HepG2 (cell line): Measurements from ENCODE around the gene CYP4F12. TPM values are rescaled to one million over a fixed set of nuclear protein-coding genes. Genes with fewer than 3 reads are reported as not detected.
A peak's percentile ranks its signal among the peaks of the same experiment; 100 is the strongest.

Experiments
- ATAC-seq: fragments of 200-7000 bp; cut with Tn5 transposase; 3 replicates; pipeline ENCODE4 v1.9.1; 2020; ENCODE audit warnings: mild to moderate bottlenecking, moderate library complexity
- BruUV-seq: library from RNA; stranded (reverse); fragments of 400-500 nt; replicated peaks from 2 replicates; lab custom pipeline; 2021; lab: Mats Ljungman, UMichigan
- CTCF ChIA-PET: fragments of 300-600 bp; formaldehyde crosslinking; extraction: SDS; loops from one replicate; lab custom pipeline; 2021; ENCODE audit warnings: low total read pairs, inconsistent platforms, low intra/inter-chr PET ratio; lab: Yijun Ruan, JAX
- POLR2A ChIA-PET: fragments of 350-600 bp; sonication (Branson Sonifier 250); formaldehyde crosslinking; loops from one replicate; lab custom pipeline; 2020; ENCODE audit warnings: antibody characterized with exemption, inconsistent platforms; lab: Yijun Ruan, JAX
- DNase-seq: peaks from one replicate; pipeline ENCODE4 v3.0.0-alpha.2; 2015; ENCODE audit warnings: low spot score
- FAIRE-seq: peaks from 3 replicates; lab custom pipeline; 2011; peaks lifted over from hg19 to GRCh38; lab: Jason Lieb, UNC
- H2AFZ ChIP-seq: one replicate; pipeline ENCODE4 v1.6.1; 2011; ENCODE audit warnings: low read length, inconsistent platforms
- H3K27ac ChIP-seq: fragments of 300-600 bp; 3 replicates; pipeline ENCODE4 v1.8.0; 2011; ENCODE audit warnings: mixed run types, mild to moderate bottlenecking, mixed read lengths, low read length, inconsistent platforms; ENCODE audit not compliant: insufficient read depth; ENCODE audit errors: extremely low read length
- H3K27me3 ChIP-seq, 2 experiments: fragments of 200-600 bp in 1 of 2; 2 replicates in 1 of 2; 3 replicates in 1 of 2; pipeline versions ENCODE4 v1.6.0 to v1.8.0; 2011; ENCODE audit warnings: low read length in 2 of 2, mild to moderate bottlenecking in 2 of 2, moderate library complexity in 2 of 2, inconsistent platforms in 1 of 2; ENCODE audit not compliant: insufficient read depth in 2 of 2, control insufficient read depth in 1 of 2
- H3K36me3 ChIP-seq, 2 experiments: fragments of 200-600 bp in 1 of 2; replicated peaks in 1 of 2; 2 replicates in 1 of 2; 3 replicates in 1 of 2; pipeline versions ENCODE4 v1.5.1 to v1.8.0; 2011; ENCODE audit warnings: low read length in 2 of 2, inconsistent platforms in 1 of 2; ENCODE audit not compliant: insufficient read depth in 2 of 2, control insufficient read depth in 1 of 2
- H3K4me1 ChIP-seq: 2 replicates; pipeline ENCODE4 v1.5.1; 2012; ENCODE audit warnings: low read length, inconsistent platforms; ENCODE audit not compliant: insufficient read depth
- H3K4me2 ChIP-seq: 2 replicates; pipeline ENCODE4 v1.6.0; 2011; ENCODE audit warnings: low read depth, low read length, inconsistent platforms
- H3K4me3 ChIP-seq, 3 experiments: fragments of 200-600 bp in 1 of 3; sonication (generic), shearing (Covaris generic) in 1 of 3; replicated peaks in 1 of 3; 2 replicates each; pipeline ENCODE4 v1.5.1; 2011 to 2016; ENCODE audit warnings: low read length in 3 of 3, inconsistent platforms in 2 of 3, low read depth in 2 of 3, mild to moderate bottlenecking in 2 of 3, control low read depth in 1 of 3, mixed read lengths in 1 of 3; ENCODE audit not compliant: insufficient read depth in 1 of 3
- H3K79me2 ChIP-seq: one replicate; pipeline ENCODE4 v1.6.1; 2011; ENCODE audit warnings: low read length, inconsistent platforms; ENCODE audit not compliant: insufficient read depth
- H3K9ac ChIP-seq: 2 replicates; pipeline ENCODE4 v1.6.0; 2011; ENCODE audit warnings: mild to moderate bottlenecking, low read depth, low read length, inconsistent platforms; ENCODE audit not compliant: insufficient read depth
- H3K9me3 ChIP-seq: 2 replicates; pipeline ENCODE4 v1.5.1; 2012; ENCODE audit warnings: mild to moderate bottlenecking, low read length
- H4K20me1 ChIP-seq: 2 replicates; pipeline ENCODE4 v1.6.0; 2011; ENCODE audit warnings: inconsistent platforms, mild to moderate bottlenecking, low read length, moderate library complexity; ENCODE audit not compliant: insufficient read depth
- ERF ChIP-seq: IDR thresholded peaks from 2 replicates; pipeline ENCODE4 v1.6.1; 2018; ENCODE audit warnings: missing biosample characterization, missing genetic modification reagents
- IRX3 ChIP-seq: sonication (generic); formaldehyde crosslinking; IDR thresholded peaks from 2 replicates; pipeline ENCODE4 v1.8.1; 2023; ENCODE audit warnings: mild to moderate bottlenecking, low read depth, missing genetic modification reagents, borderline replicate concordance
- KLF13 ChIP-seq: sonication (generic); formaldehyde crosslinking; IDR thresholded peaks from 2 replicates; pipeline ENCODE4 v1.4.0; 2020; ENCODE audit warnings: mild to moderate bottlenecking, missing genetic modification reagents
- MXD4 ChIP-seq: IDR thresholded peaks from 2 replicates; pipeline ENCODE4 v1.6.1; 2016; ENCODE audit warnings: mild to moderate bottlenecking, missing biosample characterization, missing genetic modification reagents
- NFE2L1 ChIP-seq: sonication (generic); formaldehyde crosslinking; IDR thresholded peaks from 2 replicates; pipeline ENCODE4 v1.4.0; 2020; ENCODE audit warnings: missing genetic modification reagents, mild to moderate bottlenecking, borderline replicate concordance
- NFKB2 ChIP-seq: sonication (generic); formaldehyde crosslinking; IDR thresholded peaks from 2 replicates; pipeline ENCODE4 v1.4.0; 2020; ENCODE audit warnings: missing genetic modification reagents, borderline replicate concordance
- PPARG ChIP-seq: conservative IDR thresholded peaks from 2 replicates; pipeline ENCODE4 v1.6.1; 2016; ENCODE audit warnings: missing biosample characterization, missing genetic modification reagents
- SALL1 ChIP-seq: sonication (generic); formaldehyde crosslinking; IDR thresholded peaks from 2 replicates; pipeline ENCODE4 v1.8.0; 2022; ENCODE audit warnings: mild to moderate bottlenecking, missing genetic modification reagents
- SIN3B ChIP-seq: fragments of 150-350 bp; IDR thresholded peaks from 2 replicates; pipeline ENCODE4 v1.6.1; 2014; ENCODE audit warnings: low read length
- SMC3 ChIP-seq: IDR thresholded peaks from 2 replicates; pipeline ENCODE4 v1.6.1; 2011; ENCODE audit warnings: low read length, improper control_type of control experiment
- TARDBP ChIP-seq: sonication (generic); formaldehyde crosslinking; IDR thresholded peaks from 2 replicates; pipeline ENCODE4 v1.8.0; 2022; ENCODE audit warnings: mild to moderate bottlenecking, missing genetic modification reagents
- ZGPAT ChIP-seq: IDR thresholded peaks from 2 replicates; pipeline ENCODE4 v1.6.1; 2016; ENCODE audit warnings: mild to moderate bottlenecking
- ZNF382 ChIP-seq: sonication (generic); formaldehyde crosslinking; IDR thresholded peaks from 2 replicates; pipeline ENCODE4 v1.5.0; 2020; ENCODE audit warnings: missing genetic modification reagents, mild to moderate bottlenecking, borderline replicate concordance
- ZNF567 ChIP-seq: sonication (generic); formaldehyde crosslinking; IDR thresholded peaks from 2 replicates; pipeline ENCODE4 v1.8.1; 2023; ENCODE audit warnings: mild to moderate bottlenecking, missing genetic modification reagents, borderline replicate concordance
- ZNF607 ChIP-seq: sonication (generic); formaldehyde crosslinking; IDR thresholded peaks from 2 replicates; pipeline ENCODE4 v1.5.1; 2020; ENCODE audit warnings: missing genetic modification reagents, mild to moderate bottlenecking, borderline replicate concordance
- WGBS: methylation state at CpG from one replicate; pipeline ENCODE4 v1.1.6; 2017; ENCODE audit warnings: low lambda C conversion rate; 5-methylcytosine and 5-hydroxymethylcytosine counted together
- in situ Hi-C: cut with HindIII; loops from 2 replicates; pipeline ENCODE4 v1.10.0; 2017; ENCODE audit warnings: low pct_unique_long_range_greater_than_20kb; ENCODE audit not compliant: extremely low pct_ligation_motif_present
- intact Hi-C: fragments of 100-400 bp; cut with micrococcal nuclease; formaldehyde crosslinking; loops from one replicate; pipeline ENCODE4 v1.10.0; 2022; ENCODE audit not compliant: unreplicated experiment
- polyA plus RNA-seq, 8 experiments: library from polyadenylated mRNA; depleted of rRNA in 3 of 8; stranded (reverse) in 7 of 8; unstranded in 1 of 8; fragments of >200 nt; fragmentation: Illumina TruSeq in 4 of 8; extraction: Trizol in 4 of 8; gene quantifications; 2 replicates each; pipeline versions ENCODE4 v1.2.1 to v1.2.3, GENCODE V29; 2011 to 2016; ENCODE audit warnings: low read depth in 4 of 8, missing spikeins in 1 of 8, mixed read lengths in 1 of 8; ENCODE audit not compliant: insufficient read depth in 1 of 8
- total RNA-seq, 5 experiments: library from RNA; depleted of rRNA; stranded (reverse); fragments of >200 nt; fragmentation: Illumina TruSeq; extraction: Trizol; gene quantifications; 2 replicates each; pipeline ENCODE4 v1.2.3, GENCODE V29; 2016; ENCODE audit warnings: low read depth in 1 of 5
- TF ChIP-seq, protein P1 (sequence below): sonication (generic); formaldehyde crosslinking; IDR thresholded peaks from 2 replicates; pipeline ENCODE4 v1.5.1; 2020; ENCODE audit warnings: mild to moderate bottlenecking, missing genetic modification reagents, moderate library complexity
- TF ChIP-seq, protein P2 (sequence below): sonication (generic); formaldehyde crosslinking; IDR thresholded peaks from 2 replicates; pipeline ENCODE4 v1.8.1; 2023; ENCODE audit warnings: mild to moderate bottlenecking, inconsistent platforms, moderate library complexity, missing genetic modification reagents, borderline replicate concordance

The CYP4F12 gene
- total and polyA plus RNA-seq, 2 of the 13 experiments (the other 11 are each of a cell fraction or from before 2014, with no cell fraction given): 29.9 to 30.8 TPM

DNA sequence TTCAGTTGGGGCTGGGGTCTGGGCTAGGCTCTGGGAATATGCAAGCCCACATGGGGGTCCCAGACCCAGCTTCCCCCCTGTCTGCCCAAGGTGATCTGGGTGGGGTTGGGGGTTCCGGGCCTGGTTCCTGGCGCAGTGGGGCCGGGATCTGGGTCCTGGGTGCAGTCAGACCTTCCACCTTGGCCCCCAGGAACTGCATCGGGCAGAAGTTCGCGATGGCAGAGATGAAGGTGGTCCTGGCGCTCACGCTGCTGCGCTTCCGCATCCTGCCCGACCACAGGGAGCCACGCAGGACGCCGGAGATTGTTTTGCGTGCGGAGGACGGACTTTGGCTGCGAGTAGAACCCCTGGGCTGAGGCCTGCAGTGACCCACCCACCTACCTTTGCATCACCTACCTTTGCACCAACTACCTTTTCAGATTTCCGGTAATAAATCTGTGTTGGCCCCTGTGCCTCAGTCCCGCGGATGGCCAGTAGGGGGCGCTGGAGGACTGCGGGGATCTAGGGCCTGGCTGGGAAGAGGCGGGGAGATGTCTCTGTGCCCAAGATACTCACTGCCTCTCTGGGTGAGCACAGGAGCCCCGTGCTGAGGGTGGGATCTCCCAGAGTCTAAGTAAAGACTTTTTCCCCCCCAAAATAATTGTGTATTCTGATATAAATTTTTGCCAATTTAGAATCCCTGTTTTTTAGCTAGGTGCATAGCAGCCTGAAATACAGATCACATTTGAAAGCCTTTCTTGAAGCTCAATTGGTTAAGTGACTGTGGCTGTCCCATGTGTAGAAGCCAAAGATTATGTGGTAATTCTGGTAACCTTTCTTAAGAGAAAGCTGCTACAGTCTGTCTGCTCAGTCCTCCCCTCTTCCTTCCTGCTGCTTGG, 43.6 kb upstream of the CYP4F12 start:
- H3K9me3 ChIP-seq: no peaks in the 10 kb centered on the region
- no peaks in the 10 kb centered on the region for H3K79me2 ChIP-seq
- ChIA-PET CTCF (interaction anchor here (0.6 to 4.5 kb wide), 6 partner anchors 43 to 556 kb away, joined by 3 to 48 read pairs (median 7); partner anchors contain the start of genes CYP4F12 and FAM32A), POLR2A (no interaction called here)
- 2% methylated on average over 8 of the region's 25 CpGs for WGBS
- peaks cover 7% of the 10 kb centered on the region; the same call in 1 of the 2 replicates for H3K4me1 ChIP-seq
- BruUV-seq: no TSS peak
- in situ Hi-C loops: loop anchor here (5.0 to 25.0 kb wide), 2 partner anchors 133 to 533 kb away; partner anchors contain the start of gene CIB3
- intact Hi-C loops: loop anchor here (1.0 kb wide), 1 partner anchor 240 kb away; no protein-coding TSS in a partner anchor
- no peak overlapping the region for H3K4me2 ChIP-seq
- no peak overlapping the region for H3K4me3 ChIP-seq
- no peaks in the 10 kb centered on the region for H3K36me3 ChIP-seq
- no peak overlapping the region for H3K9ac ChIP-seq
- H3K27me3 ChIP-seq: no peaks in the 10 kb centered on the region
- no peak overlapping the region for H2AFZ ChIP-seq
- FAIRE-seq (peak; percentile 36), DNase-seq (peak; percentile 55), ATAC-seq (peak; percentile 95)
- peaks cover 4% of the 10 kb centered on the region; the same call in 1 of the 2 replicates for H4K20me1 ChIP-seq
- no peak overlapping the region for H3K27ac ChIP-seq
- TF ChIP-seq SMC3 (peak; percentile 62; the same call in 1 of the 2 replicates), NFE2L1 (CRISPR knock-in tag) (no peak), NFKB2 (no peak), ZNF567 (no peak), TARDBP (0 out of 2 replicates have a peak, but pooled peaks have one; percentile 17), ZNF382 (CRISPR knock-in tag) (no peak), KLF13 (CRISPR knock-in tag) (no peak), IRX3 (CRISPR knock-in tag) (no peak), MXD4 (CRISPR knock-in tag) (no peak), SIN3B (no peak), ZNF607 (CRISPR knock-in tag) (no peak), ERF (peak; percentile 51; the same call in 1 of the 2 replicates), SALL1 (CRISPR knock-in tag) (no peak; the same call in 1 of the 2 replicates), ZGPAT (CRISPR knock-in tag) (no peak), PPARG (no peak)
- TF ChIP-seq, protein P1, sequence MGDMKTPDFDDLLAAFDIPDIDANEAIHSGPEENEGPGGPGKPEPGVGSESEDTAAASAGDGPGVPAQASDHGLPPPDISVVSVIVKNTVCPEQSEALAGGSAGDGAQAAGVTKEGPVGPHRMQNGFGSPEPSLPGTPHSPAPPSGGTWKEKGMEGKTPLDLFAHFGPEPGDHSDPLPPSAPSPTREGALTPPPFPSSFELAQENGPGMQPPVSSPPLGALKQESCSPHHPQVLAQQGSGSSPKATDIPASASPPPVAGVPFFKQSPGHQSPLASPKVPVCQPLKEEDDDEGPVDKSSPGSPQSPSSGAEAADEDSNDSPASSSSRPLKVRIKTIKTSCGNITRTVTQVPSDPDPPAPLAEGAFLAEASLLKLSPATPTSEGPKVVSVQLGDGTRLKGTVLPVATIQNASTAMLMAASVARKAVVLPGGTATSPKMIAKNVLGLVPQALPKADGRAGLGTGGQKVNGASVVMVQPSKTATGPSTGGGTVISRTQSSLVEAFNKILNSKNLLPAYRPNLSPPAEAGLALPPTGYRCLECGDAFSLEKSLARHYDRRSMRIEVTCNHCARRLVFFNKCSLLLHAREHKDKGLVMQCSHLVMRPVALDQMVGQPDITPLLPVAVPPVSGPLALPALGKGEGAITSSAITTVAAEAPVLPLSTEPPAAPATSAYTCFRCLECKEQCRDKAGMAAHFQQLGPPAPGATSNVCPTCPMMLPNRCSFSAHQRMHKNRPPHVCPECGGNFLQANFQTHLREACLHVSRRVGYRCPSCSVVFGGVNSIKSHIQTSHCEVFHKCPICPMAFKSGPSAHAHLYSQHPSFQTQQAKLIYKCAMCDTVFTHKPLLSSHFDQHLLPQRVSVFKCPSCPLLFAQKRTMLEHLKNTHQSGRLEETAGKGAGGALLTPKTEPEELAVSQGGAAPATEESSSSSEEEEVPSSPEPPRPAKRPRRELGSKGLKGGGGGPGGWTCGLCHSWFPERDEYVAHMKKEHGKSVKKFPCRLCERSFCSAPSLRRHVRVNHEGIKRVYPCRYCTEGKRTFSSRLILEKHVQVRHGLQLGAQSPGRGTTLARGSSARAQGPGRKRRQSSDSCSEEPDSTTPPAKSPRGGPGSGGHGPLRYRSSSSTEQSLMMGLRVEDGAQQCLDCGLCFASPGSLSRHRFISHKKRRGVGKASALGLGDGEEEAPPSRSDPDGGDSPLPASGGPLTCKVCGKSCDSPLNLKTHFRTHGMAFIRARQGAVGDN: 0 out of 2 replicates have a peak, but pooled peaks have one; percentile 10
- TF ChIP-seq, protein P2, sequence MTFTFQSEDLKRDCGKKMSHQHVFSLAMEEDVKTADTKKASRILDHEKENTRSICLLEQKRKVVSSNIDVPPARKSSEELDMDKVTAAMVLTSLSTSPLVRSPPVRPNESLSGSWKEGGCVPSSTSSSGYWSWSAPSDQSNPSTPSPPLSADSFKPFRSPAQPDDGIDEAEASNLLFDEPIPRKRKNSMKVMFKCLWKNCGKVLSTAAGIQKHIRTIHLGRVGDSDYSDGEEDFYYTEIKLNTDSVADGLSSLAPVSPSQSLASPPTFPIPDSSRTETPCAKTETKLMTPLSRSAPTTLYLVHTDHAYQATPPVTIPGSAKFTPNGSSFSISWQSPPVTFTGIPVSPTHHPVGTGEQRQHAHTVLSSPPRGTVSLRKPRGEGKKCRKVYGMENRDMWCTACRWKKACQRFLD (CRISPR knock-in tag): no peak
